ENCODE results near the gene TCAIM. TPM values are rescaled to one million over a fixed set of nuclear protein-coding genes. Genes with fewer than 3 reads are reported as not detected.
A peak's percentile ranks its signal among the peaks of the same experiment; 100 is the strongest.
"Not testable (repeated sequence)": the region's sequence is repeated elsewhere in the genome, so short reads cannot be mapped to it uniquely, and the experiment has no call there.

Gene TCAIM
- total RNA-seq, 1 experiment from 2014 or later, result 13.9 TPM

DNA sequence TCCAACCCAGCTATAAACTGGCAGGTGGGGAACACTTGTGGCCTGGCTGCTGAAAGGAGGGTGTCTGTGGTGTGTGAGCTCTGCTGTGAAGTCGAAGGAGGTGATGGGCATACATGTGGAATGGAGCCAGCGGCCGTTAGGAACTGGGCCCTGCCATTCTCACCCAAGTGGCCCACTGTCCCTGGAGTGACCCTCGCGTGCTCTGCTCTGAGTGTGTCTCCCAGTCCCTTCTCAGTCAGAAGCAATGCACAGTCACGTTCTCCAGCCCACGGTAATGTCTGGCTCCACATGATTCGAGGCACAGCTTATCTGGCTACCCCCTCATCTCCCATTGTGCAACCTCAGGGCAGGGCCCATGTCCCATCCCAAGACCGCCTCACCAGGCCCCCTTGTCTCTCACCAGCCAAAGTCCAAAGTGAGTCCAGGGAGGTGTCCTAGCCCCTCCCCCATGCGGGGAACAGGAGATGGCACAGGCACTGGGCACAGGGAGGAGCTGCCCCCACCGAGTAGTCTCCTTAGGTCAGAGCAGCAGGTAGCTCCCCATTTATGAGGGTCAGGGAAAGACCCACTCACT is 76.0 kb downstream of the TCAIM start:
- DNase-seq (ENCODE audit: low read depth), result no peak

DNA sequence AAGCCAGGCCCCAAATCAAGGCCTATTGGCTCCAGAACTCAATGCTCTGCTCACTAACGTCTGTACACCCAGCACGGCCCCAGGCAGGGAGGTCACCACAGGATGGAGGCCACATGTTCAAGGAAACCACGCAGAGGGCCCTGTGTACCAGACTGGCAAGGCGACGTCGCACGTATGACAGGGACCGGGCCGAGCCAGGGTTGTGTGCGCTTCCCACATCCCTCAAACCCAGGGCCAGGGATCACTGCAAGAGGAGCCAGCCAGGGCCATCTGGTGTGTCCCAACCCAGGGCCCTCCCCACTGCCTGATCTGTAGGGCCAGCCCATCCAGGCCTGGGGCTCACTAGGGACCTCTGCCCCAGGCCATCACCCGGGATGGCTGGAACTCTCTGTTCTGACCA is 76.9 kb downstream of the TCAIM start:
- DNase-seq (ENCODE audit: low read depth), result no peak

DNA sequence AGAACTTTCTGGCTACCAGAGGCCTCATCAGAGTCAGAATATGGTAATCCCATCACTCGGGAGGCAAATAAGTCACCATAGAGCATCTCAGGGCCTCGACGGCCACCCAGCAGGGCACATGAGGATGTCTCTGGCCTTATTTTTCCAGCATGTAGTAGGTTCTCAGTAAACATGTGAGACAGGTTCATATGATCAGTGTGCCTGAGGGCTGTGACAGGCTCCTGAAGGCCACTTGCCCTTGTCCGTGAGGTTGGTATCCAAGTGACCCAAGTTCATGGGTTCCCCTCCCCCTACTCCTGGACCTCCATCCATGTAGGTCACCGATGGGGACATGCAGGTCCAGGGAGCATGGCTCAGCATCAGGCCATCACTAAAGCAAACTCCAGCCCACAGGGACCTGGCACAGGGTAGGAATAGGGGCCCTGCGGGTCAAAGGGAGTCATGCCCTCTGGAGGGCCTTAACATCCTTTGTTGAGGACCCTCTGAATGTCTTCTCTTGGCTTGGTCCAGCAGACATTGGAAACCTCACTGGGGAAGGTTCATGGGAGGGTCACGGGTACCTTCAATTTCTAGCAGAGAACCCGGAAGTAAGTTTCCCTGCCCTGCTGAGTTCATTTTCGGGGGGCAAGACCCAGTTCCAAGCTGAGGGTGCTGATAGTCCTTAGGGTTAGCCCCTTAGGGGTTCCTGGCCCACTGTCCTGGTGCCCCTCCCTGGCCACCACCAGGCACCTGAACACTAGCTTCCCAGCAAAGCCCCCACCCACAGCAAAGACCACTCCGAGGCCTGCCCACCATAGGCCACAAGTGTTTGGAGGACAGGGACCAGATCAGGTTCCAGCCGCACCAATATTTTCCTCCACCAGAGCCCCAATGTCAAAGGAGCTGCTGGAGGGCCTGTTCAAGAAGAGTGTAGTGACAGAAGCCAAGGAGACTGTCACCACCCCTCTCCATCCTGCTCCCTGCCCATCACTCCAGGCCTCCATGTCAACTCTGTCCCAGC is 77.8 kb downstream of the TCAIM start:
- no peak for DNase-seq (ENCODE audit: low read depth)

- not testable (repeated sequence) for DNase-seq (ENCODE audit: low read depth)
Observed at GRCh38 chr3:44418118-44418517, 79.6 kb downstream of the TCAIM start.

DNA sequence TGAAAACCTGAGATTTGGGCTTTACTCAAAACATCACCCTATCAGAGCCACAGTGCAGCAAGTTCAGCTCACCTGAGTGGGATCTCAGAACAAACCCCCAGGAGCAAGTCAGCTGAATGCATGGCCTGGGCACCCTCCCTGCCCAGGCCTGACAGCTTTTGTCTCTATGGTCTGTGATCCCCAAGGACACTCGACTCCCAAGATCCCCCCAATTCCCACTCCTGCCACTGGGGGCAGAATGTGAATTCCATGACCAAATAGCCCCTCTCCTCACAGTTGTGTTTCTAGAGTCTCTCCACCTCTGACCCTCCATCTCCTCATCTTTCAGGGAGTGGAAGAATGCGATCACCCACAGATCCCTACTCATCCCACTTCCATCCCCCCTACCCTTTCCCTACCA is 80.0 kb downstream of the TCAIM start:
- no peak for DNase-seq (ENCODE audit: low read depth)

DNA sequence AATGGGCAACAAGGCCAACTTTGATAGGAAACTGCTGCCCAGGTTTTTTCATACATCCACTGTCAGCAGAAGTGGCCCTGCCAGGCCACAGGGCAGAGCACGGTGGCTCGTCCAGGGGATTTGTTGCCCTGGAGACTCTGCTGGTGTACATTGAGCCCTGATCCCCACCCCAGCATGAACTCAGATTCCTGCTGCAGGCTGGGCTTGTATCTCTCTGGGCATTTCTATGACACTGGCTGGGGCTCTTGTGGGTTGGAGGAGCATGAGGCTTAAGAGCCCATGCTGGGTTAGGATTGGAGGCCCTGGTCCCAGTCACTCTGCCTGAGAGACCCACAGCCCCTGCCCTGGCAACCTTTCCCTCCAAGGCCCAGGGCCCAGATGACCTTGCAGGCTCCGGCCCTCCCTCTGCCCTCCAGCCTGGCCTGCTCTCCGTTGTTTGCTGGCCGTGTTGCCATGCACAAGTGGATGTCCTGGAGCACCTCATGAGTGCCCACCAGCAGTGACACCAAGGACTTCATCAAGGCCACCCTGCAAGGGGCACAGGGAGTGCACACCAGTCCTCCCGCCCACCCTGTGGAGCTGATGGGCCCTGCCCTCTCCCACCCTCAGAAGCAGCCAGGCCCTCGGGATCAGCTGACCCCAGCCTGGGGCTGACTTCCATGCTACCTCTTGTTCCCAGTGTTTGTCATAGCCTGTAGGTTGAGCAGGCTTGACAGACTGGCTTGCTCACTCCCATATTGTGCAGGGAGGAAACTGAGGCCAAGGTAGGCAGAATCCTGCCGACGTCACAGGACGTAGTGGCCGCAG is 80.8 kb downstream of the TCAIM start:
- no peak for DNase-seq (ENCODE audit: low read depth)

GRCh38 chr3:44419923-44420650 is 81.5 kb downstream of the TCAIM start:
- DNase-seq (ENCODE audit: low read depth), result no peak

- no peak for DNase-seq (ENCODE audit: low read depth)
Observed at GRCh38 chr3:44420676-44421075, 82.1 kb downstream of the TCAIM start.

GRCh38 chr3:44421280-44421679 is 82.7 kb downstream of the TCAIM start:
- no peak for DNase-seq (ENCODE audit: low read depth)

GRCh38 chr3:44424758-44425157 is 86.2 kb downstream of the TCAIM start:
- no peak for DNase-seq (ENCODE audit: low read depth)

DNA sequence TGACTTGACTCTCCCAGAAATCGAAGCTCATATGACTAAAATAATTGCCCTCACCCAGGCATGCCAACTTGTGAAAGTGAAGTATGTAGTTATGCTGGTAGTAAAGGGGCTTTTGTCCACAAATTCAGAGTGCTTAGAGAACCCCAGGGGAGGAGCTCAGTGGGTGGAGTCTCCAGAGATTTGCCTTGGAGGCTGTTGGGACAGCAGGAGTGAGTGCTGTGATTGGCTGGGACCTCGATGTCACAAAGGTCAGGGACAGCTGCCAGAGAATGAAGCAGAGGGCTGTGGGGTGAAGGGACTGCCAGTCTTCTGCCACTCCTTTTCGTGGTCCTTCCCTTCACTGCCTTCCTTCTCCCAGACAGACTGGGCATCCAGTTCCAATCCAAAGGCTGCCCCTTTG is 89.1 kb downstream of the TCAIM start:
- DNase-seq (ENCODE audit: low read depth), result no peak

DNA sequence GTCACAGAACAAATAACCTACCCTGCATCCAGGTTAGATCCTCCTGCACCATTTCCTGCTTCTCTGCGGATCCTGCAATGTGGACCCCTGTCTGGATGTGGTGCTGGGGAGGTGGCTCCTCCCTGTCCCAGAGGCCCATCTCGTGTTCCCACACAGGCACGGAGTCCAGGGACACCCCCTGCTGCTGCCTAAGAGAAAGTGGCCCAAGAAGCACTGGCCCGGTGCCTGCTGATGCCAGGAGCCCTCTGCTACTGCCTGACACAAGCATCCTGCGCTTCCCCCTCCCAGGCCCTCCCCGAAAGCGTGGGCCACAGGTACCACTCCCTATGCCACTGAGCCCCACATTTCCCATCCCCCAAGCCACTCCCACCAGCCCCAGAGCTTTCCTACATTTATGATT is 90.3 kb downstream of the TCAIM start:
- DNase-seq (ENCODE audit: low read depth), result no peak

- DNase-seq (ENCODE audit: low read depth), result no peak
Observed at GRCh38 chr3:44429459-44429858, 90.9 kb downstream of the TCAIM start.

DNA sequence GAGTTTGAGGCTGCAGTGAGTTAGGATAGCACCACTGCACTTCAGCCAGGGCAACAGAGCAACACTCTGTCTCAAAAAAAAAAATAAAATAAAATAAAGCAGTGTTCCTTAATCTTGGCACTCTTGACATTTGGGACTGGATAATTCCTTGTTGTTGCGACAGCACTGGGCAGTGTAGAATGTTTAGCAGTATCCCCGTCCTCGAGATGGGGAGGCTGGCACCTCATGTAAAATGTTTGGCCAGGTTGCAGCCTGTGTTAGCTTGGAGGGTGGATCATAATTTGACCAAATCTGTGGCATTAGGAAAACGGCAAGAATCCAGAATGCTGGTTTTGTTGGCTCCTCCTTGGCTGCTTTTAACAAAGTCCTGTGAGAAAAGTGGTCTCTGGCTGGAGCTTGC is 91.9 kb downstream of the TCAIM start:
- no peak for DNase-seq (ENCODE audit: low read depth)

DNA sequence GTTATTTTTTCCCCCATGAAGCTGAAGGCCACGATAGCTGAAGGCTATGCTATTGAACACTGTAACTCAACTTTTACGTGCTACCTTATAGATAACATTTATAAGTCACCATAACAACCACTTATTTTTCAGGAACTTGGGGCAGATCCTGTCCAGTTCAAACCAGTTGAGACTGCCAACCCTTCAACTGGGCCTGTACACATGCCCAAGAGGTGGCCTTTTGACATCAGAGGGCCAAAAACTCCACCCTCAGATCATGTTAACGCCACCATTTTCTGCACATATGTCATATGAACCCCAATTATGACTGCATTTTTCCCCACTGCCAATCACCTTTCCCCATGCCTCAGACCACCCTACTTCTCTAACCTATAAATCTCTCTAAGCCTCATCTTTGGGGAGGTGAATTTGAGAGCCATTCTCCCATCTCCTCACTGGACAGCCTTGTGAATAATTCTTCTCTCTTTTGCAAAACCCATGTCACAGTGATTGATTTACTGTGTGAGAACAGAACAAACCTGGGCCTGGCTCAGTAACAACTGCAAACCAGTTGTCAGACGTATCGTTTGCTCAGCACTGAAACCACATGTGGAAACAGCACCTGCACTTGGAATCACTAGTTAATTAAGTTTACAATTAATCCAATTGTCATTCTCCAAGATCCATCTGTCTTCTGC is 96.4 kb downstream of the TCAIM start:
- no peak for DNase-seq (ENCODE audit: low read depth)

DNA sequence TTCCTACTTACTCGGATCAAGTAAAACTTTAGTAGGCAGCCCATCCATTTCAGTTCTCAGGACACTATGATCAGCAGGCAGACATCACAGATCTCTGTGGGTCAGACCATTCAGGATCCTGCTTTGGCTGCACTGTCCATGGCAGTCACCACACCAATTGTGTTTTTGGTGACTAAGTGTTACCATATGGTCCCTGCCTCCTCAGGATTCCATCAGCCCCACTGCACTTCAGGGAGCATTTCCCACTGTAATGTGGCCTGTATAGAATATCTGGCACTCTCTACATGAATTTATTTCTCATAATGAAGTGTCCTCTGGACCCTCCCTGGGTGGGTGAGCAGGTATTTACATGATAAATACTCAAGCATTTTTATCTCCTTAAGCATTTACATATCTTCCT is 97.6 kb downstream of the TCAIM start:
- no peak for DNase-seq (ENCODE audit: low read depth)

DNA sequence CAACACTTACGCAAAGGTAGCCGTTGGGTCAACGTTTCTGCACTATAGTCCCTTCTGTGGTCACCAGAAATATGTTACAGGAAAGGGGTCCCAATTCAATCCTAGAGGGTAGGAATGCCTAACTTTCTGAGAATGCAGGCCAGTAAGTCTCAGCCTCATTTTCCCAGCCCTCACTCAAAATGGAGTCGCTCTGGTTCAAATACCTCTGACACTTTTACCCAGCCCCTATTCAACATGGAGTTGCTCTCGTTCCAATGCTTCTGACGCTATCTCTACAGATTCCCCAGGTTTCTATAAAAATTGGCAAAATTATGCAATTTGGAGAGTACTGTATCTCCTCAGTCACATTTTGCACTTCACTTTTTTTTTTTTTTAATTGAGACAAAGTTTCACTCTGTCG is 99.2 kb downstream of the TCAIM start:
- no peak for DNase-seq (ENCODE audit: low read depth)

- DNase-seq (ENCODE audit: low read depth), result peak; percentile 48
Observed at GRCh38 chr3:44439499-44440295, 101.1 kb downstream of the TCAIM start.

- DNase-seq (ENCODE audit: low read depth), result no peak
Observed at GRCh38 chr3:44442596-44443309, 104.2 kb downstream of the TCAIM start.

Data from HT1080 (cell line).